ENCODE measurements around the gene TRPT1.

DNA sequence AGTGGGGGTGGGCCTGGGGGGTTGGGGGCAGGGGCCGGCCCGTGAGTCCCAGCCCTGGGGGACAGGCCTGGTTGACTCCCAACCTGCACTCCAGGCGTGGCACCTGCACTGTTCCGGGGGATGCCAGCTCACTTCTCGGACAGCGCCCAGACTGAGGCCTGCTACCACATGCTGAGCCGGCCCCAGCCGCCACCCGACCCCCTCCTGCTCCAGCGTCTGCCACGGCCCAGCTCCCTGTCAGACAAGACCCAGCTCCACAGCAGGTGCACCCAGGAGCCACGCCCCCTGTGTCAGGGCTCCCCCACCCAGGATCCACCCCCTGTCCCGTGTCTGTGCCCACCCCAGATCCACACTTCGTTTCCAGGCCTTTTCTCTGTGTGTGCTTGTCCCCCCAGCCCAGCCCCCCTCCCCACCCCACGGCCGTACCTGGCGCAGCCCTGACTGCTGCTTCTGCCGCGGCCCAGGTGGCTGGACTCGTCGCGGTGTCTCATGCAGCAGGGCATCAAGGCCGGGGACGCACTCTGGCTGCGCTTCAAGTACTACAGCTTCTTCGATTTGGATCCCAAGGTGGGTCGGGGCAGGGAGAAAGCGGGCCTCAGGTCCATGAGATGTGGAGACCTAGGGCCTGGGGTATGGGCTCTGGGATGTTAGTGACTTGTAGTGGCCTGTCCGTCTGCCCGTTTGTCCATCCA lies 14.7 kb downstream of the TRPT1 start:
- TF ChIP-seq, protein P1, sequence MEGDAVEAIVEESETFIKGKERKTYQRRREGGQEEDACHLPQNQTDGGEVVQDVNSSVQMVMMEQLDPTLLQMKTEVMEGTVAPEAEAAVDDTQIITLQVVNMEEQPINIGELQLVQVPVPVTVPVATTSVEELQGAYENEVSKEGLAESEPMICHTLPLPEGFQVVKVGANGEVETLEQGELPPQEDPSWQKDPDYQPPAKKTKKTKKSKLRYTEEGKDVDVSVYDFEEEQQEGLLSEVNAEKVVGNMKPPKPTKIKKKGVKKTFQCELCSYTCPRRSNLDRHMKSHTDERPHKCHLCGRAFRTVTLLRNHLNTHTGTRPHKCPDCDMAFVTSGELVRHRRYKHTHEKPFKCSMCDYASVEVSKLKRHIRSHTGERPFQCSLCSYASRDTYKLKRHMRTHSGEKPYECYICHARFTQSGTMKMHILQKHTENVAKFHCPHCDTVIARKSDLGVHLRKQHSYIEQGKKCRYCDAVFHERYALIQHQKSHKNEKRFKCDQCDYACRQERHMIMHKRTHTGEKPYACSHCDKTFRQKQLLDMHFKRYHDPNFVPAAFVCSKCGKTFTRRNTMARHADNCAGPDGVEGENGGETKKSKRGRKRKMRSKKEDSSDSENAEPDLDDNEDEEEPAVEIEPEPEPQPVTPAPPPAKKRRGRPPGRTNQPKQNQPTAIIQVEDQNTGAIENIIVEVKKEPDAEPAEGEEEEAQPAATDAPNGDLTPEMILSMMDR (conservative IDR thresholded peaks at IDR 0.05; ENCODE audit: low read length): no peak
- no peak for TF ChIP-seq EZH2phosphoT487 (IDR thresholded peaks at IDR 0.05; ENCODE audit: borderline replicate concordance, low read depth, low read length)
